Measurements from ENCODE around the gene CASQ2.

CASQ2 gene

GRCh38 chr1:115706587-115707425, 61.7 kb downstream of the CASQ2 start:
- Histone ChIP-seq H3K4me3 (ENCODE audit: low read length) (no peak overlapping the region), H3K36me3 (ENCODE audit: insufficient read depth, low read depth, low read length) (no peaks in the 10 kb centered on the region), H3K27me3 (ENCODE audit: insufficient read depth, low read length) (no peaks in the 10 kb centered on the region), H3K27ac (ENCODE audit: low read length) (no peak overlapping the region), H3K9me3 (ENCODE audit: insufficient read depth, low read depth, low read length) (no peaks in the 10 kb centered on the region), H3K9ac (ENCODE audit: low read depth, low read length) (no peak overlapping the region), H3K4me1 (ENCODE audit: insufficient read depth, low read length) (peaks cover 4% of the 10 kb centered on the region; the same call in 1 of the 2 replicates)

- Histone ChIP-seq H3K27ac (ENCODE audit: low read length) (no peak overlapping the region), H3K36me3 (ENCODE audit: insufficient read depth, low read depth, low read length) (no peaks in the 10 kb centered on the region), H3K9me3 (ENCODE audit: insufficient read depth, low read depth, low read length) (no peaks in the 10 kb centered on the region), H3K9ac (ENCODE audit: low read depth, low read length) (no peak overlapping the region), H3K27me3 (ENCODE audit: insufficient read depth, low read length) (no peaks in the 10 kb centered on the region), H3K4me3 (ENCODE audit: low read length) (no peak overlapping the region), H3K4me1 (ENCODE audit: insufficient read depth, low read length) (peaks cover 4% of the 10 kb centered on the region; the same call in 1 of the 2 replicates)
These were observed 62.6 kb downstream of the CASQ2 start for GRCh38 chr1:115705963-115706362.

GRCh38 chr1:115705085-115705951, 63.2 kb downstream of the CASQ2 start:
- Histone ChIP-seq H3K4me3 (ENCODE audit: low read length) (no peak overlapping the region), H3K27ac (ENCODE audit: low read length) (no peak overlapping the region), H3K4me1 (ENCODE audit: insufficient read depth, low read length) (peaks cover 4% of the 10 kb centered on the region; the same call in 1 of the 2 replicates), H3K9ac (ENCODE audit: low read depth, low read length) (no peak overlapping the region), H3K9me3 (ENCODE audit: insufficient read depth, low read depth, low read length) (no peaks in the 10 kb centered on the region), H3K36me3 (ENCODE audit: insufficient read depth, low read depth, low read length) (no peaks in the 10 kb centered on the region), H3K27me3 (ENCODE audit: insufficient read depth, low read length) (no peaks in the 10 kb centered on the region)

- H3K9ac ChIP-seq (ENCODE audit: low read depth, low read length), result no peak overlapping the region
- H3K27ac ChIP-seq (ENCODE audit: low read length), result no peak overlapping the region
- no peaks in the 10 kb centered on the region for H3K36me3 ChIP-seq (ENCODE audit: insufficient read depth, low read depth, low read length)
- no peaks in the 10 kb centered on the region for H3K27me3 ChIP-seq (ENCODE audit: insufficient read depth, low read length)
- H3K4me3 ChIP-seq (ENCODE audit: low read length), result no peak overlapping the region
- peaks cover 4% of the 10 kb centered on the region; the same call in 1 of the 2 replicates for H3K4me1 ChIP-seq (ENCODE audit: insufficient read depth, low read length)
- H3K9me3 ChIP-seq (ENCODE audit: insufficient read depth, low read depth, low read length), result no peaks in the 10 kb centered on the region
These were observed 65.6 kb downstream of the CASQ2 start for GRCh38 chr1:115702959-115703358.

GRCh38 chr1:115701090-115701489, 67.4 kb downstream of the CASQ2 start:
- Histone ChIP-seq H3K27ac (ENCODE audit: low read length) (no peak overlapping the region), H3K9ac (ENCODE audit: low read depth, low read length) (no peak overlapping the region), H3K27me3 (ENCODE audit: insufficient read depth, low read length) (no peaks in the 10 kb centered on the region), H3K9me3 (ENCODE audit: insufficient read depth, low read depth, low read length) (no peaks in the 10 kb centered on the region), H3K4me1 (ENCODE audit: insufficient read depth, low read length) (no peaks in the 10 kb centered on the region), H3K4me3 (ENCODE audit: low read length) (no peak overlapping the region), H3K36me3 (ENCODE audit: insufficient read depth, low read depth, low read length) (no peaks in the 10 kb centered on the region)

- Histone ChIP-seq H3K27me3 (ENCODE audit: insufficient read depth, low read length) (no peaks in the 10 kb centered on the region), H3K9ac (ENCODE audit: low read depth, low read length) (no peak overlapping the region), H3K9me3 (ENCODE audit: insufficient read depth, low read depth, low read length) (no peaks in the 10 kb centered on the region), H3K27ac (ENCODE audit: low read length) (no peak overlapping the region), H3K4me3 (ENCODE audit: low read length) (no peak overlapping the region), H3K36me3 (ENCODE audit: insufficient read depth, low read depth, low read length) (no peaks in the 10 kb centered on the region), H3K4me1 (ENCODE audit: insufficient read depth, low read length) (0 out of 2 replicates have a peak, but pooled peaks cover 2% of the 10 kb centered on the region)
These were observed 70.9 kb downstream of the CASQ2 start for GRCh38 chr1:115697619-115698018.

- Histone ChIP-seq H3K4me1 (ENCODE audit: insufficient read depth, low read length) (0 out of 2 replicates have a peak, but pooled peaks cover 2% of the 10 kb centered on the region), H3K9me3 (ENCODE audit: insufficient read depth, low read depth, low read length) (no peaks in the 10 kb centered on the region), H3K27ac (ENCODE audit: low read length) (no peak overlapping the region), H3K9ac (ENCODE audit: low read depth, low read length) (no peak overlapping the region), H3K4me3 (ENCODE audit: low read length) (no peak overlapping the region), H3K27me3 (ENCODE audit: insufficient read depth, low read length) (no peaks in the 10 kb centered on the region), H3K36me3 (ENCODE audit: insufficient read depth, low read depth, low read length) (peaks cover 26% of the 10 kb centered on the region)
These were observed 73.7 kb downstream of the CASQ2 start for GRCh38 chr1:115694805-115695204.

GRCh38 chr1:115692224-115692623, 76.3 kb downstream of the CASQ2 start:
- no peaks in the 10 kb centered on the region for H3K27me3 ChIP-seq (ENCODE audit: insufficient read depth, low read length)
- no peak overlapping the region for H3K27ac ChIP-seq (ENCODE audit: low read length)
- H3K9ac ChIP-seq (ENCODE audit: low read depth, low read length), result no peak overlapping the region
- H3K9me3 ChIP-seq (ENCODE audit: insufficient read depth, low read depth, low read length), result no peaks in the 10 kb centered on the region
- 0 out of 2 replicates have a peak, but pooled peaks cover 2% of the 10 kb centered on the region for H3K4me1 ChIP-seq (ENCODE audit: insufficient read depth, low read length)
- H3K36me3 ChIP-seq (ENCODE audit: insufficient read depth, low read depth, low read length), result peaks cover 32% of the 10 kb centered on the region
- H3K4me3 ChIP-seq (ENCODE audit: low read length), result no peak overlapping the region

GRCh38 chr1:115690972-115691371, 77.5 kb downstream of the CASQ2 start:
- H3K36me3 ChIP-seq (ENCODE audit: insufficient read depth, low read depth, low read length), result peaks cover 42% of the 10 kb centered on the region
- no peak overlapping the region for H3K27ac ChIP-seq (ENCODE audit: low read length)
- no peak overlapping the region for H3K9ac ChIP-seq (ENCODE audit: low read depth, low read length)
- no peaks in the 10 kb centered on the region for H3K9me3 ChIP-seq (ENCODE audit: insufficient read depth, low read depth, low read length)
- H3K27me3 ChIP-seq (ENCODE audit: insufficient read depth, low read length), result no peaks in the 10 kb centered on the region
- no peak overlapping the region for H3K4me3 ChIP-seq (ENCODE audit: low read length)
- H3K4me1 ChIP-seq (ENCODE audit: insufficient read depth, low read length), result 0 out of 2 replicates have a peak, but pooled peaks cover 2% of the 10 kb centered on the region

- no peak overlapping the region for H3K27ac ChIP-seq (ENCODE audit: low read length)
- no peaks in the 10 kb centered on the region for H3K27me3 ChIP-seq (ENCODE audit: insufficient read depth, low read length)
- H3K4me1 ChIP-seq (ENCODE audit: insufficient read depth, low read length), result no peaks in the 10 kb centered on the region
- peaks cover 69% of the 10 kb centered on the region for H3K36me3 ChIP-seq (ENCODE audit: insufficient read depth, low read depth, low read length)
- no peak overlapping the region for H3K9ac ChIP-seq (ENCODE audit: low read depth, low read length)
- H3K4me3 ChIP-seq (ENCODE audit: low read length), result no peak overlapping the region
- H3K9me3 ChIP-seq (ENCODE audit: insufficient read depth, low read depth, low read length), result no peaks in the 10 kb centered on the region
These were observed 80.8 kb downstream of the CASQ2 start for GRCh38 chr1:115687744-115688143.

- Histone ChIP-seq H3K27me3 (ENCODE audit: insufficient read depth, low read length) (no peaks in the 10 kb centered on the region), H3K36me3 (ENCODE audit: insufficient read depth, low read depth, low read length) (peaks cover 46% of the 10 kb centered on the region), H3K9ac (ENCODE audit: low read depth, low read length) (no peak overlapping the region), H3K4me3 (ENCODE audit: low read length) (no peak overlapping the region), H3K9me3 (ENCODE audit: insufficient read depth, low read depth, low read length) (no peaks in the 10 kb centered on the region), H3K27ac (ENCODE audit: low read length) (no peak overlapping the region), H3K4me1 (ENCODE audit: insufficient read depth, low read length) (no peaks in the 10 kb centered on the region)
These were observed 83.3 kb downstream of the CASQ2 start for GRCh38 chr1:115685029-115685705.
